HepG2 (cell line): ENCODE data around the gene CDH13. TPM values are rescaled to one million over a fixed set of nuclear protein-coding genes. Genes with fewer than 3 reads are reported as not detected.

Experiments used
- ATAC-seq: fragments of 200-7000 bp; cut with Tn5 transposase; 3 replicates; pipeline ENCODE4 v1.9.1; 2020; ENCODE audit warnings: mild to moderate bottlenecking, moderate library complexity
- BruUV-seq: library from RNA; stranded (reverse); fragments of 400-500 nt; replicated peaks from 2 replicates; lab custom pipeline; 2021; lab: Mats Ljungman, UMichigan
- CTCF ChIA-PET: fragments of 300-600 bp; formaldehyde crosslinking; extraction: SDS; loops from one replicate; lab custom pipeline; 2021; ENCODE audit warnings: low total read pairs, inconsistent platforms, low intra/inter-chr PET ratio; lab: Yijun Ruan, JAX
- POLR2A ChIA-PET: fragments of 350-600 bp; sonication (Branson Sonifier 250); formaldehyde crosslinking; loops from one replicate; lab custom pipeline; 2020; ENCODE audit warnings: antibody characterized with exemption, inconsistent platforms; lab: Yijun Ruan, JAX
- DNase-seq: peaks from one replicate; pipeline ENCODE4 v3.0.0-alpha.2; 2015; ENCODE audit warnings: low spot score
- FAIRE-seq: peaks from 3 replicates; lab custom pipeline; 2011; peaks lifted over from hg19 to GRCh38; lab: Jason Lieb, UNC
- H2AFZ ChIP-seq: one replicate; pipeline ENCODE4 v1.6.1; 2011; ENCODE audit warnings: low read length, inconsistent platforms
- H3K27ac ChIP-seq: fragments of 300-600 bp; 3 replicates; pipeline ENCODE4 v1.8.0; 2011; ENCODE audit warnings: mixed run types, mild to moderate bottlenecking, mixed read lengths, low read length, inconsistent platforms; ENCODE audit not compliant: insufficient read depth; ENCODE audit errors: extremely low read length
- H3K27me3 ChIP-seq, 2 experiments: fragments of 200-600 bp in 1 of 2; 2 replicates in 1 of 2; 3 replicates in 1 of 2; pipeline versions ENCODE4 v1.6.0 to v1.8.0; 2011; ENCODE audit warnings: low read length in 2 of 2, mild to moderate bottlenecking in 2 of 2, moderate library complexity in 2 of 2, inconsistent platforms in 1 of 2; ENCODE audit not compliant: insufficient read depth in 2 of 2, control insufficient read depth in 1 of 2
- H3K36me3 ChIP-seq, 2 experiments: fragments of 200-600 bp in 1 of 2; replicated peaks in 1 of 2; 2 replicates in 1 of 2; 3 replicates in 1 of 2; pipeline versions ENCODE4 v1.5.1 to v1.8.0; 2011; ENCODE audit warnings: low read length in 2 of 2, inconsistent platforms in 1 of 2; ENCODE audit not compliant: insufficient read depth in 2 of 2, control insufficient read depth in 1 of 2
- H3K4me1 ChIP-seq: 2 replicates; pipeline ENCODE4 v1.5.1; 2012; ENCODE audit warnings: low read length, inconsistent platforms; ENCODE audit not compliant: insufficient read depth
- H3K4me2 ChIP-seq: 2 replicates; pipeline ENCODE4 v1.6.0; 2011; ENCODE audit warnings: low read depth, low read length, inconsistent platforms
- H3K4me3 ChIP-seq, 3 experiments: fragments of 200-600 bp in 1 of 3; sonication (generic), shearing (Covaris generic) in 1 of 3; replicated peaks in 1 of 3; 2 replicates each; pipeline ENCODE4 v1.5.1; 2011 to 2016; ENCODE audit warnings: low read length in 3 of 3, inconsistent platforms in 2 of 3, low read depth in 2 of 3, mild to moderate bottlenecking in 2 of 3, control low read depth in 1 of 3, mixed read lengths in 1 of 3; ENCODE audit not compliant: insufficient read depth in 1 of 3
- H3K79me2 ChIP-seq: one replicate; pipeline ENCODE4 v1.6.1; 2011; ENCODE audit warnings: low read length, inconsistent platforms; ENCODE audit not compliant: insufficient read depth
- H3K9ac ChIP-seq: 2 replicates; pipeline ENCODE4 v1.6.0; 2011; ENCODE audit warnings: mild to moderate bottlenecking, low read depth, low read length, inconsistent platforms; ENCODE audit not compliant: insufficient read depth
- H3K9me3 ChIP-seq: 2 replicates; pipeline ENCODE4 v1.5.1; 2012; ENCODE audit warnings: mild to moderate bottlenecking, low read length
- H4K20me1 ChIP-seq: 2 replicates; pipeline ENCODE4 v1.6.0; 2011; ENCODE audit warnings: inconsistent platforms, mild to moderate bottlenecking, low read length, moderate library complexity; ENCODE audit not compliant: insufficient read depth
- AKAP8 ChIP-seq: sonication (generic); formaldehyde crosslinking; IDR thresholded peaks from 2 replicates; pipeline ENCODE4 v1.5.1; 2020; ENCODE audit warnings: mild to moderate bottlenecking, missing genetic modification reagents
- CBFB ChIP-seq: sonication (generic); formaldehyde crosslinking; IDR thresholded peaks from 2 replicates; pipeline ENCODE4 v1.4.0; 2020; ENCODE audit warnings: missing genetic modification reagents
- CBX5 ChIP-seq: sonication (generic); formaldehyde crosslinking; IDR thresholded peaks from 2 replicates; pipeline ENCODE4 v1.4.0; 2020; ENCODE audit warnings: missing genetic modification reagents, borderline replicate concordance
- GMEB2 ChIP-seq: IDR thresholded peaks from 2 replicates; pipeline ENCODE4 v1.6.1; 2016; ENCODE audit warnings: missing biosample characterization, missing genetic modification reagents, low read depth
- PHB2 ChIP-seq: fragments of 450-650 bp; IDR thresholded peaks from 2 replicates; pipeline ENCODE4 v1.6.1; 2018; ENCODE audit not compliant: partially characterized antibody
- SNRNP70 ChIP-seq: fragments of 200-400 bp; formaldehyde crosslinking; IDR thresholded peaks from 2 replicates; pipeline ENCODE4 v1.6.1; 2017; ENCODE audit warnings: mild to moderate bottlenecking, low read depth, low read length, moderate library complexity
- THAP11 ChIP-seq: IDR thresholded peaks from 2 replicates; pipeline ENCODE4 v1.6.1; 2016; ENCODE audit warnings: missing biosample characterization, missing genetic modification reagents
- YEATS4 ChIP-seq: sonication (generic); formaldehyde crosslinking; IDR thresholded peaks from 2 replicates; pipeline ENCODE4 v1.4.0; 2020; ENCODE audit warnings: missing genetic modification reagents, borderline replicate concordance
- ZNF101 ChIP-seq: sonication (generic); formaldehyde crosslinking; IDR thresholded peaks from 2 replicates; pipeline ENCODE4 v1.4.0; 2020; ENCODE audit warnings: mild to moderate bottlenecking, low read depth, missing genetic modification reagents, borderline replicate concordance
- ZNF543 ChIP-seq: sonication (generic); formaldehyde crosslinking; IDR thresholded peaks from 2 replicates; pipeline ENCODE4 v1.4.0; 2020; ENCODE audit warnings: mild to moderate bottlenecking, missing genetic modification reagents
- ZNF564 ChIP-seq: sonication (generic); formaldehyde crosslinking; IDR thresholded peaks from 2 replicates; pipeline ENCODE4 v1.8.1; 2023; ENCODE audit warnings: mild to moderate bottlenecking, missing genetic modification reagents
- ZNF597 ChIP-seq: sonication (generic); formaldehyde crosslinking; IDR thresholded peaks from 2 replicates; pipeline ENCODE4 v1.5.0; 2020; ENCODE audit warnings: missing genetic modification reagents
- ZNF691 ChIP-seq: sonication (generic); formaldehyde crosslinking; IDR thresholded peaks from 2 replicates; pipeline ENCODE4 v1.4.0; 2020; ENCODE audit warnings: missing genetic modification reagents, low read depth, mild to moderate bottlenecking, borderline replicate concordance
- WGBS: methylation state at CpG from one replicate; pipeline ENCODE4 v1.1.6; 2017; ENCODE audit warnings: low lambda C conversion rate; 5-methylcytosine and 5-hydroxymethylcytosine counted together
- in situ Hi-C: cut with HindIII; loops from 2 replicates; pipeline ENCODE4 v1.10.0; 2017; ENCODE audit warnings: low pct_unique_long_range_greater_than_20kb; ENCODE audit not compliant: extremely low pct_ligation_motif_present
- intact Hi-C: fragments of 100-400 bp; cut with micrococcal nuclease; formaldehyde crosslinking; loops from one replicate; pipeline ENCODE4 v1.10.0; 2022; ENCODE audit not compliant: unreplicated experiment
- polyA plus RNA-seq, 8 experiments: library from polyadenylated mRNA; depleted of rRNA in 3 of 8; stranded (reverse) in 7 of 8; unstranded in 1 of 8; fragments of >200 nt; fragmentation: Illumina TruSeq in 4 of 8; extraction: Trizol in 4 of 8; gene quantifications; 2 replicates each; pipeline versions ENCODE4 v1.2.1 to v1.2.3, GENCODE V29; 2011 to 2016; ENCODE audit warnings: low read depth in 4 of 8, missing spikeins in 1 of 8, mixed read lengths in 1 of 8; ENCODE audit not compliant: insufficient read depth in 1 of 8
- total RNA-seq, 5 experiments: library from RNA; depleted of rRNA; stranded (reverse); fragments of >200 nt; fragmentation: Illumina TruSeq; extraction: Trizol; gene quantifications; 2 replicates each; pipeline ENCODE4 v1.2.3, GENCODE V29; 2016; ENCODE audit warnings: low read depth in 1 of 5

Gene CDH13
- total and polyA plus RNA-seq, 2 of the 13 experiments (the other 11 are each of a cell fraction or from before 2014, with no cell fraction given) = not detected

- Histone ChIP-seq H4K20me1 (no peaks in the 10 kb centered on the region), H3K4me2 (no peak overlapping the region), H3K4me3 (no peak overlapping the region), H2AFZ (no peak overlapping the region), H3K79me2 (no peaks in the 10 kb centered on the region), H3K27ac (no peak overlapping the region), H3K27me3 (no peaks in the 10 kb centered on the region), H3K4me1 (no peaks in the 10 kb centered on the region), H3K36me3 (no peaks in the 10 kb centered on the region), H3K9me3 (peaks cover 25% of the 10 kb centered on the region; the same call in 1 of the 2 replicates), H3K9ac (no peak overlapping the region)
- ChIA-PET POLR2A (no interaction called here), CTCF (no interaction called here)
- no TSS peak for BruUV-seq
- no peak for FAIRE-seq
- DNase-seq = no peak
- in situ Hi-C loops (no loop called here), intact Hi-C loops (no loop called here)
- no peak for ATAC-seq
- TF ChIP-seq THAP11 (CRISPR knock-in tag) (no peak), SNRNP70 (no peak), ZNF597 (no peak), ZNF564 (CRISPR knock-in tag) (no peak), ZNF101 (CRISPR knock-in tag) (no peak), GMEB2 (CRISPR knock-in tag) (no peak), CBFB (CRISPR knock-in tag) (no peak), AKAP8 (CRISPR knock-in tag) (no peak), CBX5 (CRISPR knock-in tag) (no peak), YEATS4 (CRISPR knock-in tag) (no peak), ZNF543 (CRISPR knock-in tag) (no peak), PHB2 (no peak), ZNF691 (CRISPR knock-in tag) (no peak)
- WGBS = 4% methylated on average over 2 of the region's 2 CpGs
These were observed 473.9 kb downstream of the CDH13 start for GRCh38 chr16:83100679-83101078.
